GM19468 (cell line): Measurements from ENCODE around the gene MROH2B.
"Not testable (repeated sequence)": the region's sequence is repeated elsewhere in the genome, so short reads cannot be mapped to it uniquely, and the experiment has no call there.

ENCODE experiments used
- ATAC-seq: cut with Tn5 transposase; IDR thresholded peaks from one replicate; pipeline ENCODE4 v1.9.1; 2021; ENCODE audit warnings: mild to moderate bottlenecking, moderate library complexity, moderate number of reproducible peaks; ENCODE audit not compliant: unreplicated experiment; ENCODE audit errors: extremely low read depth

Gene MROH2B

DNA sequence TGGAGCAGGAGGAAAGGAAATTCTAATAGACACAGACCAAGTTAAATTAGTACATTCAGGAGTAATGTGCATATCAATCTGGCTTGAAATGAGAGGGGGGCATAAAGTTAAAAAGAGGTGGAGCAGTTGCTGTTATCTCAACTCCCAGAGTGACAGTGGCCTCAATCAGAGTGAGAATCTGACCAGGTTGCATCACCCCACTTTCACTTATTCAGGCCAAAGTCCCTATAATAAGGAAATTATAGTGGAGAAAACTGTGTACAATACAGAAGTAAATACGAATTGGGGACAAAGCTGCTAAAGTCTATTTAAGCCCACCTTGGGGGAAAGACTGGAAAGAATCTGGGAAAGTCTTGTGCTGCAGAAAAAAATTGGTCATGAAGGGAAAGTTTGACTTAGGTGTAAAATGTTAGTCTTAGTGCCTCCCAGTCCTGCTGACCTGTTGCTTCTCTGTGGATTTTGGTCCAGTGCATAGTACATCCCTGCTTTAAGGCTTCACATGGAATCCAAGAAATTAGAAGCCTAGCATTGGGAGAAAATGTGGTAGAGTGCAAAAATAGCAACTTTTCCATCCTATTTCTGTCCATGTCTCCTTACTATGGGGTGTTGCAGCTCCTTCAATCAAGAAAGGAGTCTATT is 27.9 kb downstream of the MROH2B start:
- no peak for ATAC-seq

DNA sequence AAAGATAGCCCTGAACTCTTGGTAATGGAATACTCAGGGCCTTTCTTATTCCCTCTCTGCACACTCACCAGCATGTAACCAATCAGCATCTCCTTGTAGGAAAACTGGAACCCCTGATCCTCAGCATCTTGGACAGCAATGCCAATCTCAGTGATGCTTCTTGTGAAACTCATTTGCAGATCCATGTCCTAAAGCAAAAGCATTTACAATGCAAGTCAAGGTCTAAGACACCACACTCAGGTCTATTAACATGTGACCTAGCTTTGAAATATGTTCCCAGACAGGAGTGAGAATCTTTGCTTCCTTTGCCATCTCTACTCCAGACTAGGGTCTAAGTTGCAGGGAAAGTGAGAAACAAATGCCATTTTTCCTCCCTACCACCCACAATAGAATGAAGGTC is 38.2 kb downstream of the MROH2B start:
- ATAC-seq: no peak

DNA sequence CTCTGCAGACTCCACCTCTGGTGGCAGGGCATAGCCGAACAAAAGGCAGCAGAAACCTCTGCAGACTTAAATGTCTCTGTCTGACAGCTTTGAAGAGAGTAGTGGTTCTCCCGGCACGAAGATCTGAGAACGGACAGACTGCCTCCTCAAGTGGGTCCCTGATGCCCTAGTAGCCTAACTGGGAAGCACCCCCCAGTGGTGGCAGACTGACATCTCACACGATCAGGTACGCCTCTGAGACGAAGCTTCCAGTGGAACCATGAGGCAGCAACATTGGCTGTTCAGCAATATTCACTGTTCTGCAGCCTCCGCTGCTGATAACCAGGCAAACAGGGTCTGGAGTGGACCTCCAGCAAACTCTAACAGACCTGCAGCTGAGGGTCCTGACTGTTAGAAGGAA is 48.5 kb downstream of the MROH2B start:
- not testable (repeated sequence) for ATAC-seq

DNA sequence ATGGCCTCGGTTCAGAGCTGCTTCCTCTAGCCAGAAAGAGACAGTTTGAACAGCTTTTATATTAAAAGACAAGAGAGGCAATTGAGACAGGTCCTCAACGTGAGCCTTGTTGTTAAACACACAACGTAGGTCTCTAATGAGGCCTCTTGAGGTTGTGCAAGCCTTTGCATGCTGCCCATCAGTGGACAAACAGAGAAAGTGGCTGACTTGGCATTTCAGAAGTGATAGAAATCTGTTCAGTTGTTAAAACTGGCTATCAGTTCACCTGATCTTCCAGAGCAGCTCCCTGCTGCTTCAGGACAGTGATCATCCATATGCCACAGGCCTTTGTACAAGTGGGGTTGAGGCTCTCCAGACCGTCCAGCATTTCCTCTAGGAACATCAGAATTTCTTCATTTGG is 58.8 kb downstream of the MROH2B start:
- ATAC-seq: no peak

DNA sequence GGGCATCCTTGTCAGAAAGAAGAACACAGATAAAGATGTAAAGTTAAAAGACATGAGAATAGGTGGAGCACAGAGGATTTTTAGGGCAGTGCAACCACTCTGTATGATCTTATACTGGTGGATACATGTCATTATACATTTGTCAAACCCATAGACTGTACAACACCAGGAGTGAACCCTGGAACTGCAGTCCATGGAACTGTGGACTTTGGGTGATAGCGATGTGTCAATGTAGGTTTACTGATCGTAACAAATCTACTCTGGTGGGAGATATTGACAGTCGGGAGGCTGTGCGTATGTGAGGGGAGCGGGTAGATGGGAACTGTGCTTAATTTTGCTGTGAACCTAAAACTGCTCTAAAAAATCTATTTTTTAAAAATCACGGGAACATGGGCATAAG is 60.6 kb downstream of the MROH2B start:
- no peak for ATAC-seq

DNA sequence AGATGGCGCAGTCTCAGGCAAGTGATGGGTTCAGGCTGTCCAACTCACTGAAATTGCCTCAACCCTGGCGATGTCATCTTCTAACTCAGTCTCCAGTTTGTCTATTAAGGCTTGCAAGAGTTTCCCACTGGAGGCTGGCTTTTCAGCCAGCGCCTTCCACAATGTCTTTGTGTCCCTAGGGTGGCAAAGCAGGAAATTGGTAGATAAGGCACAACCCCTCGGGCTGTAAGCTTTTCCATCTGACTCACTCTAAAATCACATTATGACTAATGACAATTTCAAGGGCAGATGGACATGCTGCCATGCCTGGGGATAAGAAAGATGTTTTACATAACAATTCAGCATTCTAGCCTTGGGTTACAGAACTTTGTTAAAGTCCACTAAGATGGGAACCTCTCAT is 61.9 kb downstream of the MROH2B start:
- ATAC-seq: no peak

DNA sequence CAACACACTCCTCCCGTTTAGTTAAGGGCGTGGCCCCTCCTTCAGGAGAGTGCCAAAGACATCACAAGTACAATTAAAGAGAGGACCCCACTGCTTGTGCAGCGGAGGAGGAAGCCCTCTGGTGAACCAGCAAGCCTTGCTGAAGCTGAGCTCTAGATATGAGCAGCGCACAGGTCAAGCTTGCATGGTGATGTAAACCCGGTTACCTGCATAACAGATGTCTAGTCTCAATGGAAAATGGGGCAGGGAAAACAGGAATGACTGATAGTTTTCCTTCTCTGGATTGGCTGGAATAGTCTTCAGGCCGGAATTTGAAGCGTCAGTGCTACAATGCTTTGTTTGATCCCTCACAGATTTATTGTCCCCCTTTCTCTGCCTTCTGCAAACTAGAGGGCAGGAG is 66.2 kb downstream of the MROH2B start:
- ATAC-seq: no peak

DNA sequence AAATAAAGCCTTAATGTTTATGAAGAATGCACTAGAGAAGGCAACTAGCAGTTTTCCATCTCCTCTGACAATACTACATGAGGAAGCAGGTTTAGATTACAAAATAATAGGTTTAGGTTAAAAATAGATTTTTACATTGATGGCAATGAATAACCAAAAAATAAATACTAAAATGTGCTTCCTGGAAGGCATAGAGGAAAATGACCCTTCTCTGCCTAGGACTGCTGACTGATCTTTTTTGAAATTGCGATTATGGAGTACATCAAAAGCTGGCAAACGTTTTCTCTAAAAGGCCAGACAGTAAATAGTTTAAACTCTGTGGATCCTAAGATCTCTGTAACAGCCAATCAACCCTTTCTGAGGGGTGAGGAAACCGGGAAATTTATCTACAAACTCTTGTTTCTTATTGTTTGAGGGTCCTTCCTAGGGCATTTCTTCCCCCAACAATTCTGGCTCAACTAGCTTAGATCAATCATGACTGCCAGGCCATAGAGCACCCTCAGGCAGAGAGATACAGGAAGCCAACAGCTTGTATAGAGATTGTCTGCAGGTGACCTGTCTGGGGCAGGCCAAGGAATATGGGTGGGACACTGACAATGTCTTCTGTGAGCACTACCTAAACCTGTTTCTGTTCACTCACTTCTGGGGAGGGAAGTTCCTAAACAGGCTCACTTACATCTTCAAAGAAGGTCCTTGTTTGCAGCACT is 67.3 kb downstream of the MROH2B start:
- ATAC-seq: no peak

DNA sequence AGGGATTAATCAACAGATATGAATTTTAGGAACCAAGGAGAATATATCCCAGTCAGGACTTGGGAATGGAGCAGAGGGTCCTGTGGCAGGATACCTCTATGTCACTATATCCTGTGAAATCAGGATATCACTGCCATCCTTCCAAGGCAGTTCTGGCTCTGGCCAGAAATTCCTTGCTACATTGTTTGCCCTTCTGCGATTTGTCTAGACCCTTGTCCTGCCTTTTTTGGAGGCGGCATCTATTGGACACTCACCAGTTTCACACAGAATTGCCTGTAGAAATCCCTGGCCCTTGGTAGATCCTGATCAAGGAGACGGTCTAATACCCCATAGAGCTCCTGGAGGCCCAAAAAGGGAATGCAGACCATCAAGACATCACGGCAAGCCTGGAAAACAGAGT is 71.2 kb downstream of the MROH2B start:
- no peak for ATAC-seq

DNA sequence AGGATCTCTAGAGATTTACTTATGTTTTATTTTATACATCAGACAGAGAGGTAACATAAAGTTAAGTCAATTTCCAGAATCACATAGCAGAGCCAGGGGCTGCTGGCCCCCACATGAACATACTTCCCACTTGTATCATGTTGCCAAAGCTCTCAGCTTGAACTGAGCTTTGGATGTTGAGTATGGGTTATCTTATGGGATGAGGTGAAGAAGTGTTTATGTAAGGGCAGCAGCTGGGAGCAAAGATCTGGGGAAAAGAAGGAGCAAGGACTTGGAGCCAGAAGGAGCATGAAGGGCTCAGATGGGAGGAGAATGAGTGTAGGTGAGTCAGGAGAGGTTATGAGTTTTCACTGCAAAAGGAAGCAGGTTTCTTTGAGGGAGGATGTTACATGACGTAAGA is 72.0 kb downstream of the MROH2B start:
- no peak for ATAC-seq

DNA sequence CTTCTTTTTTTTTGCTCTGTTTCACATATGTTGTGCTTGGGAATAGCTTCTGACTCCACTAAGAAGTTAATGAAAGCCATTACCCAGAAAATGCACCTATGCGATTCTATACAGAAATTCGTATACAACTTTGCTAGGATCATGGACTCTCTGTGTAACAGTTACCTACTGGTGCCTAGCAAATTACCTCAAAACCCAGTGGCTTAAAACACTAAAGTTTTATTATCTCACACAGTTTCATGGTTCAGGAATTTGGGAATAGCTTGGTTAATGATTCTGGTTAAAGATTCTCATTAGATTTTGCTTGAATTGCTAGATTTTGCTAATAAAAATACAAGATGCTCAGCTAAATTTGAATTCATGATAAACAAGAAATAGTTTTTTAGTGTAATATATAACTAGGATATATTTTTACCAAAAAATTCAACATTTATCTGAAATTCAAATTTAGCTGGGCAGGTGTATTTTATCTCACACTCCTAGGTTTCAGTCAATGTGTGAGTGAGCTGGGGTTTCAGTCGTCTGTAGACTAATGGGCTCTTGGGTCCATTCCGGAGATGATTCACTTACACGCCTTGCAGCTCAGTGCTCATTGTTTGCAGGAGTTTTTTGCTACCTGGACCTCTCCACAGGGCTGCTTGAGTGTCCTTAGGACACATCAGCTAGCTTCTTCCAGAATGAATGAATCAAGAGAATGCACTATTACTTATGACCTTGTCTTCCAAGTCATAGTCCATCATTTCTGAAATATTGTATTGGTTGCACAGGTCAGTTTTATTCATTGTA is 75.1 kb downstream of the MROH2B start:
- no peak for ATAC-seq

DNA sequence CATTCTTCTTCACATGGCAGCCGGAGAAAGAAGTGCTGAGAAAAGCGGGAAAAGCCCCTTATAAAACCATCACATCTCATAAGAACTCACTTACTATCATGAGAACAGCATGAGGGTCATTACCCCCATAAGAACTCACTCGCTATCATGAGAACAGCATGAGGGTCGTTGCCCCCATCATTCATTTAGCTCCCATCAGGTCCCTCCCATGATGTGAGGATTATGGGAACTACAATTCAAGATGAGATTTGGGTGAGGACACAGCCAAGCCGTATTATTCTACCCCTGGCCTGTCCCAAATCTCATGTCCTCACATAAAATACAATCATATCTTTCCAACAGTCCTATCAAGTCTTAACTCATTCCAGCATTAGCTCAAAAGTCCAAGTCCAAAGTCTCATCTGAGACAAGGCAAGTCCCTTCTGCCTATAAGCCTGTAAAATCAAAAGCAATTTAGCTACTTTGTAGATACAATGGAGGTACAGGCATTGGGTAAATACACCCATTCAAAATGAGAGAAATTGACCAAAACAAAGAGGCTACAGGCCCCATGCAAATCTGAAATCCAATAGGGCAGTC is 79.1 kb downstream of the MROH2B start:
- no peak for ATAC-seq

DNA sequence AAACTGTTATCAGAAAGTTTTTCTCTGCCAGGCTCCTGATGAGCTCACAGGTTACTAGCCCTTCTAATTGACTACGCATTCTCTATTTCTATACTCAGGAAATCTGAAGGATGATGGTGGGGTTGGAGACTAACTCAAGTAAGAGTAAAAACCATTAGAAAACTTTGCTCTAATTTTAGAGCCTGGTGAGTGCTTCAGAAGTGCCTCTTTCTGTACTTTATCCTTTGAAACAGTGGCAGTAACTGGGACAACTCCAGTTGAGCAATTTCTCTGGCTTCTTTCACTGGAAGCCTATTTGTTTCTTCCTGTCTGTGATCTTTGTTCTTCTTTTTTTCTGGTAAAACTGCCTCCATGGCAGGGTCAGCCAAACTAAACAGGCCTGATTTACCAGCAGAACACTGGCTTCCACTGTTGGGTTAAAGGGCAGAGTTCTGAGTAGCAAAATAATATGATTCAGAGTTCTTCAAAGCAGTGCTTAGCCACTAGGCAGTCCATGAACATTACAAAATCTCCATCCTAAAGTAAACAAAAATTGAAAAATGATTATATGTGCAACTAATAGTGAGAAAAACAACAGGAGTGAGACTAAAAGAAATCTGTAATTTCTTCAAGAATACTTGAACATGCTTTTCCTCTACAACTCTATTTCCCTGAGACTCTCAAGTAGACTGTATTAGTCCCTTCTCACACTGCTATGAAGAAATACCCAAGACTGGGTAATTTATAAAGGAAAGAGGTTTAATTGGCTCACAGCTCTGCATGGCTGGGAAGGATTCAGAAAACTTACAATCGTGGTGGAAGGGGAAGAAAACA is 79.8 kb downstream of the MROH2B start:
- ATAC-seq: no peak

DNA sequence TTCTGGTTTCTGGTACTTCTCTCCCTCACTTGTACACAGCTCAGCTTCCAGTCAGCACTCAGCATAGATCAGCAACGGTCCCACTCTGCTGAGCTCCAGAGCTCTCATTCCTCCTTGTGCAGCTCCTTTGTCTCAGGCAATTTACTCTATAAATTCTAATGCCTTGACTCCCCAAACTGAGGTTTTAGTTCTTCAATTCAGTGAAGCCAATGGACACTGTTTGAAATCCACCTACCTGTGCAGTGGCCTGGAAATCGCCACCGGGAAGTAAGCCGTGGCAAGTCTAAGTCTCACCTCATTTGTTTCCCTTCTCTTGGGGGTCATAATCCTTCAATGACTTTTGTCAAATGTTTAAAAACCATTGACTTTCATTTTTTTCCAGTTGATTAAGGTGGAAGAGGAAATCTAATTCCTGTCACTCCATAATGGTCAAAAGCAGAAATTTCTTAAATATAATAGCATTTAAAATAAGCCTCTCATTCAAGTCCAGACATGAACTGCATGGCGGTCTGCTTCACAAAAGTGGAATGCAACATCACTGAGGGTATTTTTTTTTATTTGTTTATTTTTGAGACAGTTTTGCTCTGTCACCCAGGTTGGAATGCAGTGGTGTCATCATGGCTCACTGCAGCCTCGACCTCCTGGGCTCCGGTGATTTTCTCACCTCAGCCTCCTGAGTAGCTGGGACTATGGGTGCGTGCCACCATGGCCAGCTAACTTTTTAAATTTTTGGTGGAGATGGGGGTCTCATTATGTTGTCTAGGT is 82.2 kb downstream of the MROH2B start:
- ATAC-seq: no peak

DNA sequence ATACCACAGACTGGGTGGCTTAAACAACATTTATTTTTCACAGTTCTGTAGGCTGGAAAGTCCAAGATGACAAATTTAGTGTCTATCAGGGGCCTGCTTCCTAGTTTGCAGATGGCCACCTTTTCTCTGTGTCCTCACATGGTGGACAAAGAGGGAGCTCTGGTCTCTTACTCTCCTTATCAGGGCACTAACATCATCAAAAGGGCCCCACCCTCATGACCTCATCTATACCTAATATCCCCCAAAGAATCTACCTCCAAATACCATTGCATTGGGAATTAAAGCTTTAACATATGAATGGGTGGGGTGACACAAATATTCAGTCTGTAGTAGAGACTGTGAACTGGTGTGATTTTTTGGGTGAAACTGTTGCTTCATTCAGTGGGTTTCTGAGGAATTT is 83.8 kb downstream of the MROH2B start:
- ATAC-seq: no peak

DNA sequence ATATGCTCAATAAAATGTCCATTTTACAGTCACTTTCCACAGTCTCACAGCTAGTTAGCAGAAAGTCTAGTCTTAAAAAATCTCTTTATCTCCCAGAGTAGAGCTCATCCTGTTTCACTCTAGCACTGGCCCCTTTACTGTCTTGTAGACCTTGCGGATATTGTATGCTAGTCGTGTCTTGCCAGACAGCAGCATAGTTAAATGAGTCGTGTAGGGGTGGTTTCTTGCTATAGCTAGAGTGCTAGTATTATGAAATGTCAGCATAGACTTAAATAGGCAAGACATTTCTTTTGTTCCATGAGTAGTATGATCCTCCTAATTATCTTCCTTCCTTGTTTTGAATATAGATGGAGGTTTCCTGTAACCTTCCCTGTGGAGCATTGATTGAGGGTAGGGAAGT is 84.5 kb downstream of the MROH2B start:
- ATAC-seq: no peak

DNA sequence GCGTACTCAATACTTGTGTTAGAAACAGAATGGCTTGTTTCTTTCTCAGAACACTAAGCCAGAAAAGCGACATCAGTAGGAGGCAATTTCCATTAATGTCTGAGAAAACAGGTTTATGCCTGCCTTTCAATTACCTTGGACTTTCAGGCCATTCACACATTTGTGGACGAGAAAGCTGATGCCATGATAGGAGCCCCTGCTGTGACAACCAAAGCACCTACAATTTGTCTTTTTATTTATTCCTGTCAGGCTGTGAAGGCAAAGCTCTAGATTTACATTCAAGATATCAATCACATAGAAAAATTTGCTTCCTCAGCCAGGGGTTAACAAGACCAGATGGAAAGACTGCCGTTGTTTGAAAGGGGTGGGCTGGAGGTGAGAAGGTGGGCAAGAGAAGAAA is 85.6 kb downstream of the MROH2B start:
- no peak for ATAC-seq

DNA sequence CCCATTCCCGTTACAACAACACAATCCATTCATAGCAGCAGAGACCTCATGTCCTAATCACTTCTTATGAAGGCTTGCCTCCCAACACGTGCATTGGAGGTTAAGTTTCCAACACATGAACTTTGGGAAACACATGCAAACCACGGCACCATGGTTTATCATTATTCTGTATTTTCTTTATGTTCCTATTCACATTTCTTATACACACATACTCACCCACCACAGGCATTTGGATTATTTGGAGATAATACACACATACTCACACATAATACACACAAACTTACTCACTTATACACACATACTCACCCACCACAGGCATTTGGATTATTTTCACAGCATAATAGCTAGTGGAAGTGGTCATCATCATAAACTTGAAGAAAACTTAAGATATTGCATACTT is 86.3 kb downstream of the MROH2B start:
- ATAC-seq: no peak

DNA sequence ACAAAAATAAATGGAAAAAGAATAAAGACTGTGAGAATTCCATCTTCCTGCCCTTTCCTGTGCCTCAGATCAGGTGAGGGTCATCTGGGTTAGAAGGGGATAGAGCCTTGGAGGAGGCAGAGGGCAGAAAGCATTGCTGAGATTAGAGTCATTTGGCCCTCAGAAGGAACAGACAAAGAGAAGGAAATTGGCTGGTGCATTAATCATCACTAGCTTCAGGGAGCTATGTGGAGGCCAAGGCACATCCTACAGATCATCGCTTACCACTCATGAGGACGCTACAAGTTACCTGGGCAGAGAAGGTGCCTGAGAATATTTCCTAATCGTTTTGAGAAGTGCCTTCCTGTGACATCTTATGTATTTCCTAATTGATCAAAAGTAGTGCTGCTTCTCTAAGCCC is 87.4 kb downstream of the MROH2B start:
- ATAC-seq: no peak

DNA sequence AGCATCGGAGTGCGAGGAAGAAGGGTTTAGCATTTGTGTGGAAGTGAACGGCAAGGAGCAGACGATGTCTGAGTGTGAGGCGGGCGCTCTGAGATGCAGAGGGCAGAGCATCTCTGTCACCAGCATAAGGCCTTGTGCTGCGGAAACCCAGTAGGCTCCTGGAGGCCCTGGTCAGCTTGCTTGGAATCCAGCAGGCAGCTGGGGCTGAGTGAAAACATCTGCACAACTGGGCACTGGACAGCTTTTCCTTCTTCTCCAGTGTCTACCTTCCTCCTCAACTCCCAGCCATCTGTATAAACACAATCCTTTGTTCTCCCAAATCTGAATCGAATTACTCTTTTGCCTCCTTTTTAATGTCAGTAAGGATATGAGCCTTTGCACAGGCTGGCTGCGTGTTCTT is 89.7 kb downstream of the MROH2B start:
- no peak for ATAC-seq
